Left ventricle myocardium inferior (tissue), 1 donor: ENCODE results near the gene MTX1. TPM values are rescaled to one million over a fixed set of nuclear protein-coding genes. Genes with fewer than 3 reads are reported as not detected.

Experiments used
- DNase-seq: peaks from one replicate; pipeline ENCODE4 v3.0.0-alpha.2; 2020
- H3K27ac ChIP-seq: fragments of 200-600 bp; replicated peaks from 2 replicates; pipeline ENCODE4 v1.8.0; 2021
- H3K27me3 ChIP-seq: fragments of 200-600 bp; 2 replicates; pipeline ENCODE4 v1.8.0; 2021; ENCODE audit warnings: low read depth
- H3K36me3 ChIP-seq: fragments of 200-600 bp; 2 replicates; pipeline ENCODE4 v1.8.0; 2021
- H3K4me1 ChIP-seq: fragments of 200-600 bp; 2 replicates; pipeline ENCODE4 v1.8.0; 2021
- H3K4me3 ChIP-seq: fragments of 200-600 bp; 2 replicates; pipeline ENCODE4 v1.8.0; 2021; ENCODE audit warnings: mild to moderate bottlenecking, moderate library complexity
- H3K9me3 ChIP-seq: fragments of 200-600 bp; replicated peaks from 2 replicates; pipeline ENCODE4 v1.8.0; 2021
- intact Hi-C: fragments of 100-400 bp; cut with micrococcal nuclease; formaldehyde crosslinking; loops from one replicate; pipeline ENCODE4 v1.11.0; 2022
- total RNA-seq: library from RNA; stranded (reverse); fragmentation: NEBNext Ultra II Directional; extraction: Animal tissue kit (Norgen Biotek cat#: 25700); gene quantifications from one replicate; pipeline ENCODE4 v1.2.1, GENCODE V29; 2021
- TF ChIP-seq, protein P1 (sequence below): fragments of 200-600 bp; IDR thresholded peaks from 2 replicates; pipeline ENCODE4 v1.8.0; 2021; ENCODE audit warnings: antibody characterized with exemption, mild to moderate bottlenecking, borderline replicate concordance
- donor health status: DM: no; HTN: yes; CAD: no; lungs with severe emphysema.

The MTX1 gene
- total RNA-seq, 1 donor from 2014 or later = 18.0 TPM

GRCh38 chr1:155200920-155201319 lies 7.6 kb upstream of the MTX1 start:
- Histone ChIP-seq H3K9me3 (no peaks in the 10 kb centered on the region), H3K27me3 (no peaks in the 10 kb centered on the region), H3K4me1 (no peaks in the 10 kb centered on the region), H3K36me3 (no peaks in the 10 kb centered on the region), H3K4me3 (no peak overlapping the region), H3K27ac (no peak overlapping the region)
- TF ChIP-seq, protein P1, sequence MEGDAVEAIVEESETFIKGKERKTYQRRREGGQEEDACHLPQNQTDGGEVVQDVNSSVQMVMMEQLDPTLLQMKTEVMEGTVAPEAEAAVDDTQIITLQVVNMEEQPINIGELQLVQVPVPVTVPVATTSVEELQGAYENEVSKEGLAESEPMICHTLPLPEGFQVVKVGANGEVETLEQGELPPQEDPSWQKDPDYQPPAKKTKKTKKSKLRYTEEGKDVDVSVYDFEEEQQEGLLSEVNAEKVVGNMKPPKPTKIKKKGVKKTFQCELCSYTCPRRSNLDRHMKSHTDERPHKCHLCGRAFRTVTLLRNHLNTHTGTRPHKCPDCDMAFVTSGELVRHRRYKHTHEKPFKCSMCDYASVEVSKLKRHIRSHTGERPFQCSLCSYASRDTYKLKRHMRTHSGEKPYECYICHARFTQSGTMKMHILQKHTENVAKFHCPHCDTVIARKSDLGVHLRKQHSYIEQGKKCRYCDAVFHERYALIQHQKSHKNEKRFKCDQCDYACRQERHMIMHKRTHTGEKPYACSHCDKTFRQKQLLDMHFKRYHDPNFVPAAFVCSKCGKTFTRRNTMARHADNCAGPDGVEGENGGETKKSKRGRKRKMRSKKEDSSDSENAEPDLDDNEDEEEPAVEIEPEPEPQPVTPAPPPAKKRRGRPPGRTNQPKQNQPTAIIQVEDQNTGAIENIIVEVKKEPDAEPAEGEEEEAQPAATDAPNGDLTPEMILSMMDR = no peak
- intact Hi-C loops = no loop called here
- DNase-seq = no peak

- Histone ChIP-seq H3K4me1 (peaks cover 7% of the 10 kb centered on the region), H3K27me3 (no peaks in the 10 kb centered on the region), H3K36me3 (no peaks in the 10 kb centered on the region), H3K27ac (no peak overlapping the region), H3K9me3 (no peaks in the 10 kb centered on the region), H3K4me3 (no peak overlapping the region)
- TF ChIP-seq, protein P1 = no peak
- DNase-seq = no peak
- intact Hi-C loops = no loop called here
Measured at GRCh38 chr1:155202198-155202597, 6.3 kb upstream of the MTX1 start.

- Histone ChIP-seq H3K27ac (no peak overlapping the region), H3K4me3 (no peak overlapping the region), H3K9me3 (no peaks in the 10 kb centered on the region), H3K27me3 (no peaks in the 10 kb centered on the region), H3K4me1 (peaks cover 14% of the 10 kb centered on the region), H3K36me3 (no peaks in the 10 kb centered on the region)
- DNase-seq = no peak
- TF ChIP-seq, protein P1 = no peak
- intact Hi-C loops = no loop called here
Measured at GRCh38 chr1:155202731-155203515, 5.6 kb upstream of the MTX1 start.

GRCh38 chr1:155205035-155205434 lies 3.5 kb upstream of the MTX1 start:
- Histone ChIP-seq H3K36me3 (no peaks in the 10 kb centered on the region), H3K27ac (no peak overlapping the region), H3K27me3 (no peaks in the 10 kb centered on the region), H3K9me3 (no peaks in the 10 kb centered on the region), H3K4me1 (peaks cover 31% of the 10 kb centered on the region), H3K4me3 (no peak overlapping the region)
- intact Hi-C loops = no loop called here
- DNase-seq = no peak
- TF ChIP-seq, protein P1 = no peak

- H3K9me3 ChIP-seq = no peaks in the 10 kb centered on the region
- H3K27me3 ChIP-seq = no peaks in the 10 kb centered on the region
- intact Hi-C loops = no loop called here
- DNase-seq = no peak
- H3K36me3 ChIP-seq = peaks cover 2% of the 10 kb centered on the region
- TF ChIP-seq, protein P1 = no peak
- H3K27ac ChIP-seq = no peak overlapping the region
- no peak overlapping the region for H3K4me3 ChIP-seq
- H3K4me1 ChIP-seq = peaks cover 39% of the 10 kb centered on the region
Measured at GRCh38 chr1:155205969-155206593, 2.4 kb upstream of the MTX1 start.
